ENCODE data around the gene SMYD3. TPM values are rescaled to one million over a fixed set of nuclear protein-coding genes. Genes with fewer than 3 reads are reported as not detected.

Gene SMYD3
- total RNA-seq, 1 experiment from 2014 or later: 25.5 TPM

- no peak overlapping the region for H2BK120ac ChIP-seq (ENCODE audit: low read depth, low read length, poor library complexity, severe bottlenecking)
- no peak overlapping the region for H3T11ph ChIP-seq (ENCODE audit: low read length)
- H2BK15ac ChIP-seq (ENCODE audit: low read depth, low read length): no peak overlapping the region
- Mint-ChIP-seq H3K36me3 (ENCODE audit: insufficient read depth in 1 of 3, low read depth in 3 of 3) (no peaks in the 10 kb centered on the region; a peak in 1 of 7 replicates), H3K4me1 (no peaks in the 10 kb centered on the region), H3K4me3 (no peak overlapping the region), H3K27me3 (ENCODE audit: low read depth) (no peaks in the 10 kb centered on the region), H3K27ac (no peak overlapping the region; a peak in 1 of 7 replicates), H3K9me3 (no peaks in the 10 kb centered on the region)
- no peak overlapping the region for H2AK5ac ChIP-seq (ENCODE audit: insufficient read length, low read length)
- no peak overlapping the region for H3K4me2 ChIP-seq (ENCODE audit: insufficient read depth, insufficient read length, low read length)
- no peak for TF ChIP-seq CTCF (conservative IDR thresholded peaks at IDR 0.05)
- no peak overlapping the region for H2BK20ac ChIP-seq (ENCODE audit: low read depth, low read length, poor library complexity, severe bottlenecking)
- H3K4ac ChIP-seq (ENCODE audit: low read depth, low read length): no peak overlapping the region
- no peak overlapping the region for H3K23ac ChIP-seq (ENCODE audit: insufficient read length, low read depth, low read length)
- no peak overlapping the region for H3K9ac ChIP-seq (ENCODE audit: extremely low read depth, insufficient read length, low read length)
- WGBS (ENCODE audit: extremely low coverage, insufficient read length, low lambda C conversion rate): no CpG with 5 or more reads among the region's 4 CpGs
- H4K8ac ChIP-seq (replicated peaks; ENCODE audit: insufficient read length, low read depth, low read length): no peak overlapping the region
- no peaks in the 10 kb centered on the region for H3K79me2 ChIP-seq (ENCODE audit: insufficient read depth, low read length)
- no peak overlapping the region for H4K91ac ChIP-seq (ENCODE audit: insufficient read length, low read depth, low read length)
- H3K18ac ChIP-seq (ENCODE audit: insufficient read length, low read depth, low read length): no peak overlapping the region
- no peaks in the 10 kb centered on the region for H3K27me3 ChIP-seq (ENCODE audit: insufficient read depth, low read length)
- no peaks in the 10 kb centered on the region for H3K79me1 ChIP-seq (ENCODE audit: insufficient read depth, low read depth, low read length, poor library complexity, severe bottlenecking)
- no peaks in the 10 kb centered on the region for H3K9me3 ChIP-seq (ENCODE audit: control insufficient read depth, low read depth, low read length)
- no peak overlapping the region for H3K27ac ChIP-seq (ENCODE audit: insufficient read length, low read depth, low read length)
- no peaks in the 10 kb centered on the region for H3K23me2 ChIP-seq (ENCODE audit: insufficient read length, low read depth, low read length, poor library complexity, severe bottlenecking)
- H4K20me1 ChIP-seq (ENCODE audit: control insufficient read depth, insufficient read depth, insufficient read length): no peaks in the 10 kb centered on the region
- H2BK5ac ChIP-seq (ENCODE audit: insufficient read length, low read length): no peak overlapping the region
- no peak overlapping the region for H2AFZ ChIP-seq (ENCODE audit: low read length)
- H3K56ac ChIP-seq (ENCODE audit: insufficient read length, low read depth, low read length): no peak overlapping the region
- no peak for DNase-seq
- H4K5ac ChIP-seq (ENCODE audit: insufficient read length, low read depth, low read length): no peak overlapping the region
- H3K4me1 ChIP-seq (ENCODE audit: insufficient read depth, low read length): no peaks in the 10 kb centered on the region
- no peak overlapping the region for H2BK12ac ChIP-seq (ENCODE audit: insufficient read length, low read depth, low read length)
- no peak overlapping the region for H3K14ac ChIP-seq (ENCODE audit: insufficient read depth, low read length)
These were observed 415.6 kb downstream of the SMYD3 start for GRCh38 chr1:246091477-246091876.

Data from H9 (cell line).